SK-N-SH (cell line): ENCODE measurements around the gene KLK3. TPM values are rescaled to one million over a fixed set of nuclear protein-coding genes. Genes with fewer than 3 reads are reported as not detected.

Source experiments
- CTCF ChIA-PET: fragments of 300-600, 350-600 bp; formaldehyde crosslinking; extraction: SDS; loops from one replicate; lab custom pipeline; 2021; lab: Yijun Ruan, JAX
- POLR2A ChIA-PET: fragments of 350-600 bp; sonication (Branson Sonifier 250); formaldehyde crosslinking; extraction: SDS; loops from one replicate; lab custom pipeline; 2020; ENCODE audit warnings: antibody characterized with exemption, inconsistent platforms; lab: Yijun Ruan, JAX
- DNase-seq: peaks from one replicate; pipeline ENCODE4 v3.0.0; 2012
- H2AFZ ChIP-seq: fragments of 200-600 bp; sonication (generic); 2 replicates; pipeline ENCODE4 v1.8.1; 2016; ENCODE audit warnings: antibody characterized with exemption, mild to moderate bottlenecking, low read depth
- H3F3A ChIP-seq: fragments of 200-600 bp; sonication (generic); replicated peaks from 2 replicates; pipeline ENCODE3; 2016; ENCODE audit warnings: antibody characterized with exemption, mild to moderate bottlenecking; ENCODE audit not compliant: insufficient read depth
- H3K27ac ChIP-seq, 2 experiments: fragments of 200-500 bp in 1 of 2; fragments of 200-600 bp in 1 of 2; sonication (Bioruptor generic) in 1 of 2; sonication (generic), shearing (Covaris generic) in 1 of 2; 2 replicates each; pipeline versions ENCODE4 v1.5.1 to v1.6.1; 2014 to 2016; ENCODE audit warnings: low read depth in 2 of 2, inconsistent platforms in 1 of 2, low read length in 1 of 2, mild to moderate bottlenecking in 1 of 2, mixed read lengths in 1 of 2
- H3K27me3 ChIP-seq: fragments of 200-600 bp; sonication (generic), shearing (Covaris generic); 2 replicates; pipeline ENCODE4 v1.6.1; 2016; ENCODE audit warnings: mixed run types; ENCODE audit not compliant: insufficient read depth
- H3K36me3 ChIP-seq, 2 experiments: fragments of 200-500 bp in 1 of 2; fragments of 200-600 bp in 1 of 2; sonication (Bioruptor generic) in 1 of 2; sonication (generic) in 1 of 2; replicated peaks in 1 of 2; 2 replicates each; pipeline versions ENCODE3 to v1.5.1; 2014 to 2016; ENCODE audit warnings: low read length in 1 of 2, mild to moderate bottlenecking in 1 of 2; ENCODE audit not compliant: insufficient read depth in 2 of 2, control insufficient read depth in 1 of 2
- H3K4me1 ChIP-seq, 2 experiments: fragments of 200-500 bp in 1 of 2; fragments of 200-600 bp in 1 of 2; sonication (Bioruptor generic) in 1 of 2; sonication (generic), shearing (Covaris generic) in 1 of 2; 2 replicates each; pipeline versions ENCODE4 v1.5.1 to v1.6.1; 2014 to 2016; ENCODE audit warnings: low read depth in 1 of 2, low read length in 1 of 2, mixed run types in 1 of 2; ENCODE audit not compliant: insufficient read depth in 2 of 2, control insufficient read depth in 1 of 2
- H3K4me2 ChIP-seq: fragments of 200-600 bp; sonication (generic), shearing (Covaris generic); 2 replicates; pipeline ENCODE4 v1.6.1; 2017; ENCODE audit warnings: mixed run types
- H3K4me3 ChIP-seq, 2 experiments: fragments of 200-500 bp in 1 of 2; fragments of 200-600 bp in 1 of 2; sonication (Bioruptor generic) in 1 of 2; sonication (generic), shearing (Covaris generic) in 1 of 2; 2 replicates each; pipeline versions ENCODE4 v1.5.1 to v1.8.1; 2014 to 2016; ENCODE audit warnings: low read depth in 2 of 2, inconsistent platforms in 1 of 2, low read length in 1 of 2, mild to moderate bottlenecking in 1 of 2, mixed read lengths in 1 of 2, moderate library complexity in 1 of 2
- H3K79me2 ChIP-seq: fragments of 200-600 bp; sonication (generic); 2 replicates; pipeline ENCODE4 v1.8.1; 2017; ENCODE audit warnings: mild to moderate bottlenecking; ENCODE audit not compliant: insufficient read depth
- H3K9ac ChIP-seq: fragments of 200-600 bp; sonication (generic); 2 replicates; pipeline ENCODE4 v1.6.1; 2017; ENCODE audit warnings: mixed run types
- H3K9me2 ChIP-seq: fragments of 200-600 bp; sonication (generic); 2 replicates; pipeline ENCODE4 v1.6.1; 2017; ENCODE audit warnings: mixed run types
- H3K9me3 ChIP-seq: fragments of 200-600 bp; sonication (generic); 2 replicates; pipeline ENCODE4 v1.6.1; 2017; ENCODE audit warnings: mixed run types, mild to moderate bottlenecking, moderate library complexity
- H4K20me1 ChIP-seq: fragments of 200-600 bp; sonication (generic); 2 replicates; pipeline ENCODE4 v1.6.1; 2017; ENCODE audit warnings: mild to moderate bottlenecking, mixed run types; ENCODE audit not compliant: insufficient read depth
- CHD2 ChIP-seq: fragments of 150-350 bp; IDR thresholded peaks from 2 replicates; pipeline ENCODE4 v1.6.1; 2018; ENCODE audit warnings: low read length; ENCODE audit not compliant: partially characterized antibody
- ELF1 ChIP-seq: IDR thresholded peaks from 2 replicates; pipeline ENCODE4 v1.4.0; 2012
- FOSL2 ChIP-seq: IDR thresholded peaks from 2 replicates; pipeline ENCODE4 v1.4.0; 2012; ENCODE audit warnings: low read depth, mild to moderate bottlenecking, moderate library complexity, borderline replicate concordance
- FOXJ3 ChIP-seq: sonication (generic); formaldehyde crosslinking; IDR thresholded peaks from 2 replicates; pipeline ENCODE4 v1.5.1; 2020; ENCODE audit warnings: mild to moderate bottlenecking, missing genetic modification reagents
- GABPA ChIP-seq: IDR thresholded peaks from 2 replicates; pipeline ENCODE4 v1.4.0; 2012; ENCODE audit warnings: low read depth, mild to moderate bottlenecking
- RAD21 ChIP-seq: IDR thresholded peaks from 2 replicates; pipeline ENCODE4 v1.6.1; 2012; ENCODE audit warnings: mild to moderate bottlenecking, low read length
- RCOR1 ChIP-seq: fragments of 150-350 bp; IDR thresholded peaks from 2 replicates; pipeline ENCODE4 v1.6.1; 2017; ENCODE audit warnings: antibody characterized with exemption, low read length
- RXRA ChIP-seq: IDR thresholded peaks from 2 replicates; pipeline ENCODE4 v1.4.0; 2012; ENCODE audit warnings: low read depth, mild to moderate bottlenecking, borderline replicate concordance
- SIN3A ChIP-seq: IDR thresholded peaks from 2 replicates; pipeline ENCODE4 v1.6.1; 2012; ENCODE audit warnings: low read depth, mild to moderate bottlenecking, low read length, moderate library complexity, borderline replicate concordance
- SMC3 ChIP-seq: IDR thresholded peaks from 2 replicates; pipeline ENCODE4 v1.6.1; 2012; ENCODE audit warnings: low read depth, low read length, improper control_type of control experiment
- WGBS: methylation state at CpG from one replicate; pipeline ENCODE4 v1.1.6; 2017; ENCODE audit warnings: low lambda C conversion rate; 5-methylcytosine and 5-hydroxymethylcytosine counted together
- polyA plus RNA-seq, 3 experiments: library from polyadenylated mRNA; depleted of rRNA; stranded (reverse); fragments of >200 nt; gene quantifications; 2 replicates each; pipeline ENCODE4 v1.2.3, GENCODE V29; 2012
- TF ChIP-seq, protein P1 (sequence below): IDR thresholded peaks from 2 replicates; pipeline ENCODE4 v1.4.0; 2012; ENCODE audit warnings: low read depth, borderline replicate concordance
- TF ChIP-seq, protein P2 (sequence below): IDR thresholded peaks from 2 replicates; pipeline ENCODE4 v1.4.0; 2012; ENCODE audit warnings: low read depth

The KLK3 gene
- polyA plus RNA-seq, 1 of the 3 experiments (the other 2 are of a cell fraction) = not detected

DNA sequence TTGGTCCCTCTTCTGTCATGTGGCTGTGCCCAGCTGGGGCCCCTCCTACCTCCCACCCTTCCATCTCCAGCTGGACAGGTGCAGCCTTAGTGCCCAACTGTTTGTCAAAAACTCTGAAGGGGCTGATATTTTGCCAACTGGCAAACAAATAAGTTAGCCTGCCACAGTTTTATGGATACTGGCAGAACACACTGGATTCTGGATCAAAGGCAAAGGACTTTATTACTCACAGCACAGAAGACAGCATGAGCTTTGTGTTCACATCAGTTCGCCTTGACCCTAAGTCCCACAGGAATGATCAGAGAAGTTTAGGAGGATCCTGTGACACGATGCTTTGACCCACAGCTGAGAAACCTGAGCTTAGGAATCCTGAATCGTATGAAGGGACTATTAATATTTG, 34.9 kb downstream of the KLK3 start:
- WGBS = 3% methylated on average over 3 of the region's 3 CpGs
- Histone ChIP-seq H2AFZ (no peak overlapping the region), H3K9ac (no peak overlapping the region), H3K9me3 (no peaks in the 10 kb centered on the region), H3F3A (no peaks in the 10 kb centered on the region), H3K4me1 (no peaks in the 10 kb centered on the region), H3K4me2 (no peak overlapping the region), H3K27ac (no peak overlapping the region), H3K36me3 (no peaks in the 10 kb centered on the region), H3K27me3 (peaks cover 9% of the 10 kb centered on the region; the same call in 1 of the 2 replicates), H4K20me1 (no peaks in the 10 kb centered on the region), H3K4me3 (no peak overlapping the region), H3K79me2 (no peaks in the 10 kb centered on the region), H3K9me2 (no peaks in the 10 kb centered on the region)
- ChIA-PET POLR2A (no interaction called here), CTCF (interaction anchor here (1.0 to 1.3 kb wide), 2 partner anchors 20 to 33 kb away, joined by 3 to 4 read pairs; no protein-coding TSS in a partner anchor)
- TF ChIP-seq RAD21 (no peak), FOSL2 (no peak), FOXJ3 (CRISPR knock-in tag) (no peak), SIN3A (no peak), SMC3 (no peak), CHD2 (no peak), RXRA (no peak), GABPA (no peak), ELF1 (no peak)
- TF ChIP-seq, protein P1, sequence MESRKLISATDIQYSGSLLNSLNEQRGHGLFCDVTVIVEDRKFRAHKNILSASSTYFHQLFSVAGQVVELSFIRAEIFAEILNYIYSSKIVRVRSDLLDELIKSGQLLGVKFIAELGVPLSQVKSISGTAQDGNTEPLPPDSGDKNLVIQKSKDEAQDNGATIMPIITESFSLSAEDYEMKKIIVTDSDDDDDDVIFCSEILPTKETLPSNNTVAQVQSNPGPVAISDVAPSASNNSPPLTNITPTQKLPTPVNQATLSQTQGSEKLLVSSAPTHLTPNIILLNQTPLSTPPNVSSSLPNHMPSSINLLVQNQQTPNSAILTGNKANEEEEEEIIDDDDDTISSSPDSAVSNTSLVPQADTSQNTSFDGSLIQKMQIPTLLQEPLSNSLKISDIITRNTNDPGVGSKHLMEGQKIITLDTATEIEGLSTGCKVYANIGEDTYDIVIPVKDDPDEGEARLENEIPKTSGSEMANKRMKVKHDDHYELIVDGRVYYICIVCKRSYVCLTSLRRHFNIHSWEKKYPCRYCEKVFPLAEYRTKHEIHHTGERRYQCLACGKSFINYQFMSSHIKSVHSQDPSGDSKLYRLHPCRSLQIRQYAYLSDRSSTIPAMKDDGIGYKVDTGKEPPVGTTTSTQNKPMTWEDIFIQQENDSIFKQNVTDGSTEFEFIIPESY = no peak
- TF ChIP-seq, protein P2, sequence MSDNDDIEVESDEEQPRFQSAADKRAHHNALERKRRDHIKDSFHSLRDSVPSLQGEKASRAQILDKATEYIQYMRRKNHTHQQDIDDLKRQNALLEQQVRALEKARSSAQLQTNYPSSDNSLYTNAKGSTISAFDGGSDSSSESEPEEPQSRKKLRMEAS = no peak
- no peak for DNase-seq

DNA sequence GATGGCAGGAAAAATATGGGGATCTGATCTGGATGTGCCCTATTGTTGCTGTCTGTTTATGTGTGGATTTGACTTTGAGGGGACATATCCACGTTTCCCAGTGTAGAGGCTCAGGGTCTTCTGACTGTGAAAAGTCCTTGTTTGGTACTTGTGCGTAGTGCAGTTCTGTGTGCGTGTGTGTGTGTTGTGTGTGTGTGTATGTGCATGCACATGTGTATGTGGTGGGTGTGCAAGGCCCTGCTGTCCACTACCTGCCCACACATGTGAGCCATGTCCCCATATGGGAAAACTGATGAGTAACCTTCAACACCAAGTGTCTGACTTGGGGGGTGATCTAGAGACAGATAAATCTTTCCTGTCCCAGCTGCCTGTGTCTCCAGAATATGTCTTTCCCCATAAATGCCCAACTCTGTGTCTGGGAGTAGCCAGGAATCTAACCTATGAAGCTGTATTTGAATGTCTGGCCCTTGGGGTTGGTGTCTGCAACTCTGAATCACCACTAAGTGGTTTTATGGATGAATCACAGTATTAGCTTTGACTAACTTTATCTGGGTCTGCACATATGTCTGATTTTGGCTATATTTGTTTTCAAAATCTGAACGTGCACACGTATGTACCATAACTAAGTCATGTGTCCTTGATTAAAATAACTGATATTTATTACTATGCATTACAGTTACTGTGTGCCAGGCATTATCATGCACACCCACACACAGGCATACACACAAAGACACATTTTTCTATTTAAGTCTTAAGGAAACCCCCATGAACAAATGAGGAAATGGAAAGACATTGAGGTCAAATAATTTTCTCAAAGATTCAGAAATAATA, 35.9 kb downstream of the KLK3 start:
- Histone ChIP-seq H3K4me1 (no peaks in the 10 kb centered on the region), H2AFZ (no peak overlapping the region), H3K9ac (no peak overlapping the region), H3K27me3 (peaks cover 9% of the 10 kb centered on the region; the same call in 1 of the 2 replicates), H3K4me3 (no peak overlapping the region), H3F3A (no peaks in the 10 kb centered on the region), H3K9me3 (no peaks in the 10 kb centered on the region), H3K36me3 (no peaks in the 10 kb centered on the region), H3K9me2 (no peaks in the 10 kb centered on the region), H4K20me1 (no peaks in the 10 kb centered on the region), H3K4me2 (no peak overlapping the region), H3K27ac (no peak overlapping the region), H3K79me2 (no peaks in the 10 kb centered on the region)
- ChIA-PET POLR2A (no interaction called here), CTCF (interaction anchor here (1.3 kb wide), 1 partner anchor 32 kb away, joined by 4 read pairs; no protein-coding TSS in a partner anchor)
- DNase-seq = no peak
- WGBS = 5% methylated on average over 5 of the region's 5 CpGs
- TF ChIP-seq RCOR1 = no peak
